ENCODE results near the gene VMP1. TPM values are rescaled to one million over a fixed set of nuclear protein-coding genes. Genes with fewer than 3 reads are reported as not detected.
"Not testable (repeated sequence)": the region's sequence is repeated elsewhere in the genome, so short reads cannot be mapped to it uniquely, and the experiment has no call there.

The VMP1 gene
- total RNA-seq, 1 donor from 2014 or later, result 203 TPM

DNA sequence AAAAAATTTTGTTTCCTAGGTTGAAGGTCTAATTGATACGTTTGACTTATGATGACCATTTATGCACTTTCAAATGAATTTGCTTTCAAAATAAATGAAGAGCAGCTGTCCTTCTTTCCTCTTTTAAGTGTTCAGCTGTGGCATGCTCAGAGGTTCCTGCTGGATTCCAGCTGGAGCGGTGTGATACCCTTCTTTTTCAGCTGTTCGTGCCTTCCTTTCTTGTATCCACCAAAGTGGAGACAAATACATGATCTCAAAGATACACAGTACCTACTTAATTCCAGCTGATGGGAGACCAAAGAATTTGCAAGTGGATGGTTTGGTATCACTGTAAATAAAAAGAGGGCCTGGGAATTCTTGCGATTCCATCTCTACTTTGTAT lies 134.4 kb downstream of the VMP1 start:
- not testable (repeated sequence) for DNase-seq

DNA sequence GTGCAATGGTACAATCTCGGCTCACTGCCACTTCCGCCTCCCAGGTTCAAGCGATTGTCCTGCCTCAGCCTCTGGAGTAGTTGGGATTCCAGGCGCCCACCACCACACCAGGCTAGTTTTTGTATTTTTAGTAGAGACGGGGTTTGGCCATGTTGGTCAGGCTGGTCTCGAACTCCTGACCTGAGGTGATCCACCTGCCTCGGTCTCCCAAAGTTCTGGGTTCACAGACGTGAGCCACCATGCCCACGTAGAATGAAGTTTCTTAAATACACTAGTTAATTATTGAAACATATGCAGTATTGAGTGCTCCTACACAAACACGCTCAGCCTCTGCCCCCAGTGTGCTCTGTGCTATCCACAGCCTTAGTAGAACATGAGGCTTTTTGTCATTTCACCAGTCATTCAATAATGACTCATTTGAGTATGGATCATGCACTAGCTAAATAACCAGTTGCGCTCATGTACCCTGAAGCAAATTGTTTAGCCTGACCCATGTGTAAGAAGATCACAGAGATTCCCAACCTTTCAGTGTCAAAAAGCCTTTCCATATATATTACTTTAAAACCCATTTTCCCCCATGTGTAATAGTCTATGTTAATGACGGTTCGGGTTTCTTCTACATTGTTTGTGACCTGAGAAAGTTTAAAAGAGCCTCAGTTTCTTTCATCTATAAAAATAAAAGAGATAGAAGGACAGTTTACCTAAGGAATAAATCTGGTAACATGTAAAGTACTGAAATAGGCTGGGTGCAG lies 135.6 kb downstream of the VMP1 start:
- DNase-seq, result no peak

DNA sequence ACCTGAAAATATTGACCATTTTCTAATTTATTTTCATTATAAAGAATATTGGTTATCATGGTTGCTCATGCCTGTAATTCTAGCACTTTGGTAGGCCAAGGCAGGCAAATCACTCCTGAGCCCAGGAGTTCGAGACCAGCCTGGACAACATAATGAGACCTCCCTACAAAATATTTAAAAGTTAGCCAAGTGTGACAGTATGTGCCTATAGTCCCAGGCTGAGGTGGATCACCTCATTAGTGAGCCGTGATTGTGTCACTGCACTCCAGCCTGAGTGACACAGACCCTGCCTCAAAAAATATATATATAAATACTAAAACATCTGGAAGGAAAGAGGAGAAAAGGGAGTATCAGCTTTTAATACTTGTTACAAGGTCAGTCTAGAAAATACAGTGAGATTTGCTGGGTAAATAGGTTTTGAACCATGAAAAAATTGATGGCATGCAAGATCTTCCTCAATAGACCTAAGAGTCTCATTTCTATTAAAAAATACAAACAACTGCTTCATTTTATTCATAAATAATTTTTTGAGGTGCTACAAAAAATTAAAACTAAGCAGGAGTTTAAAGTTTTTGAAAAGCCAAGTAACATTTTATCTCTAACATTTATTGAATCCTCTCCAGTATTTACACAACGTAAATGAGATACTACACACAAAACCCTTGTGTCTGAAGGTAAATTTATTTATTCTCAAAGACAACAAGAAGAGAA lies 137.6 kb downstream of the VMP1 start:
- DNase-seq, result no peak

DNA sequence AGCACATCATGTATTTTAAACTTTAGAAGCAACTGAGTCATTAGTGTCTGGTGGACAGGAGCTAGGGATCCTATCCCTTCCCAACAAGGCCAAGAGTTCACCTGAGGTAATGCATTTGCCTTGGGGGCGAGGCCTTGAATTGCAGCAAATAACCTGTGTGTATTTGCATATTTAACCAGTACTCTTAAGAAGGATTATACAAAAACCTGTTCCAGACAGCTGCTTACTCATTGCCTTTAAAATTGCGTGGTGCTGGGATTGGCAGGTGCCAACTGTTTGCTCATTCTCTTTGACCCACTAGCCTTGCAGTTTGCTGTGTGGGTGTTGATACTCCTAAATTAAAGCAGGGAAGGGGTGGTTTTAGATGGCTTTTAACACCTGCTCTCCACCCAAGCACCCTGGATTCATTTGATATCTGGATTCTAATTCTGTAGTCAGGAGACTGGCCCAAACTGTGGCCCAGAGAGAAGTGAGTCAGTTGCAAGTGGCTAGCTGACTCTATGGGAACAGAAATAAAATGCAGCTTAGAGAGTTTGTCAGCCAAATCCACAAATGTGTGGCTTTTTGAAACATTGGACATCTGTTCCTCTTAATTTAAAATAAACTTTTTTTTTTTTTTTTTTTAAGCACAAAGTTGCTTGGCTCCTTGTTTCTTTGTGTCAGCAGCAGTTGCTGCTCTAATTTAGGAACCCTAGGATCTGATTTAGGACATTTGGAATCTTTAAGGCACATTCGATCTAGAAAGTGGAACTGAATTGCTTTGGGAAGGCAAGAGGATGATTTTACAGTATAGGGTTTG lies 138.3 kb downstream of the VMP1 start:
- DNase-seq, result peak; percentile 76

GRCh38 chr17:59846394-59847165 lies 139.1 kb downstream of the VMP1 start:
- peak; percentile 53 for DNase-seq

DNA sequence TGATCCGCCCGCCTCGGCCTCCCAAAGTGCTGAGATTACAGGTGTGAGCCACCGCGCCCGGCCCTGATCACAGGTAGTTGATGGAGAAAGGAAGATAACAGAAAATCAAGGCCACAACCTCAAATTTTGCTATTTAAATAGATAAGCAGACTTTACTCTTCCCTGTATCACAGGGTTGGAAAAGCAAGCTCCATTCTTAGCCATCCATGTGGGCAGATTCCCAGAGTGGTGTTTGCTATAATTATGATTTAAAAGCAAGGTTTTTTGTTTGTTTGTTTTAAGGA lies 140.9 kb downstream of the VMP1 start:
- DNase-seq, result no peak

DNA sequence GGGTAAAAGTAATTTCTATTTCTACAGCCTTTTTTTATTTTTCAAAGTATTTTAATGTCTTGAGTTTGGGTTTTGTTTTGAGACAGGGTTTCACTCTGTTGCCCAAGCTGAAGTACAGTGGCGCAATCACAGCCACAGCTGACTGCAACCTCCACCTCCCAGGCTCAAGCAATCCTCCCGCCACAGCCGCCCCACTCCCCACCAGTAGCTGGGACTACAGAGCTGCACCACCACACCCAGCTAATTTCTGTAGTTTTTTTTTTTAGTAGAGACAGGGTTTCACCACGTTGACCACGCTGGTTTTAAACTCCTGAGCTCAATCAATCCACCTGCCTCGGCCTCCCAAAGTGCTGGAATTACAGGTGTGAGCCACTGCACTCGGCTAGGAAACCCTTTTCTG lies 141.3 kb downstream of the VMP1 start:
- DNase-seq, result no peak

DNA sequence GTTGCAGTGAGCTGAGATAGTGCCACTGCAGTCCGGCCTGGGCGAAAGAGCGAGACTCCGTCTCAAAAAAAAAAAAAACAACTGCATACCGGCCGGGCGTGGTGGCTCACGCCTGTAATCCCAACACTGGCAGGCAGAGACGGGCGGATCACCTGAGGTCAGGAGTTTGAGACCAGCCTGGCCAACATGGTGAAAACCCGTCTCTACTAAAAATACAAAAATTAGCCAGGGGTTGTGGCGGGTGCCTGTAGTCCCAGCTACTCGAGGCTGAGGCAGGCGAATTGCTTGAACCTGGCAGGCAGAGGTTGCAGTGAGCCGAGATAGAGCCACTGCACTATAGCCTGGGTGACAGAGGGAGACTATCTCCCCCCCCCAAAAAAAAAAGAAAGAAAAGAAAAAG lies 142.9 kb downstream of the VMP1 start:
- DNase-seq, result not testable (repeated sequence)

- peak; percentile 77 for DNase-seq
Measured at GRCh38 chr17:59851439-59852375, 144.3 kb downstream of the VMP1 start.

- DNase-seq, result not testable (repeated sequence)
Measured at GRCh38 chr17:59852847-59853167, 145.4 kb downstream of the VMP1 start.

GRCh38 chr17:59853168-59853918 lies 145.9 kb downstream of the VMP1 start:
- peak; percentile 20 for DNase-seq

DNA sequence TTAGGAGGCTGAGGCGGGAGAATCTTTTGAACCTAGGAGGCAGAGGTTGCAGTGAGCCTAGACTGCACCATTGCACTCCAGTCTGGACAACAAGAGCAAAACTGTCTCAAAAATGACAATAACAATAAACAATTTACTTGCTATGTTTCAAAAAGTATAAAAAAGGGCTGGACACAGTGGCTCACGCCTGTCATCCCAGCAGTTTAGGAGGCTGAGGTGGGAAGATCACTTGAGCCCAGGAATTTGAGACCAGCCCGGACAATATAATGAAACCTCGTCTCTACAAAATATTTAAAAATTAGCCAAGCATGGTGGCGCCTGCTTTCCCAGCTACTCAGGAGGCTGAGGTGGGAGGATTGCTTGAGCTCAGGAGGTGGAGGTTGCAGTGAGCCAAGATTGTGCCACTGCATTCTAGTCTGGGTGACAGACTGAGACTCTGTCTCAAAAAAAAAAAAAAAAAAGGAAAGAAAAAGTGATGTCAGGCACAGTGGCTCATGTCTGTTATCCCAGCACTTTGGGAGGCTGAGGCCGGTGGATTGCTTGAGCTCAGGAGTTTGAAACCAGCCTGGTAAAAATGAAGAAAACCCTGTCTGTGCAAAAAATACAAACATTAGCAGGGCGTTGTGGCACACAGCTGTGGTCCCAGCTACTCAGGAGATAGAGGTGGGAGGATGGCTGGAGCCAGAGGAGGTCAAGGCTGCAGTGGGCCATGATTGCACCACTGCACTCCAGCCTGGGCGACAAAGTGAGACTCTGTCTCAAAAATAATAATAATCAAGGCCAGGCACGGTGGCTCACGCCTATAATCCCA lies 146.7 kb downstream of the VMP1 start:
- DNase-seq, result not testable (repeated sequence)

DNA sequence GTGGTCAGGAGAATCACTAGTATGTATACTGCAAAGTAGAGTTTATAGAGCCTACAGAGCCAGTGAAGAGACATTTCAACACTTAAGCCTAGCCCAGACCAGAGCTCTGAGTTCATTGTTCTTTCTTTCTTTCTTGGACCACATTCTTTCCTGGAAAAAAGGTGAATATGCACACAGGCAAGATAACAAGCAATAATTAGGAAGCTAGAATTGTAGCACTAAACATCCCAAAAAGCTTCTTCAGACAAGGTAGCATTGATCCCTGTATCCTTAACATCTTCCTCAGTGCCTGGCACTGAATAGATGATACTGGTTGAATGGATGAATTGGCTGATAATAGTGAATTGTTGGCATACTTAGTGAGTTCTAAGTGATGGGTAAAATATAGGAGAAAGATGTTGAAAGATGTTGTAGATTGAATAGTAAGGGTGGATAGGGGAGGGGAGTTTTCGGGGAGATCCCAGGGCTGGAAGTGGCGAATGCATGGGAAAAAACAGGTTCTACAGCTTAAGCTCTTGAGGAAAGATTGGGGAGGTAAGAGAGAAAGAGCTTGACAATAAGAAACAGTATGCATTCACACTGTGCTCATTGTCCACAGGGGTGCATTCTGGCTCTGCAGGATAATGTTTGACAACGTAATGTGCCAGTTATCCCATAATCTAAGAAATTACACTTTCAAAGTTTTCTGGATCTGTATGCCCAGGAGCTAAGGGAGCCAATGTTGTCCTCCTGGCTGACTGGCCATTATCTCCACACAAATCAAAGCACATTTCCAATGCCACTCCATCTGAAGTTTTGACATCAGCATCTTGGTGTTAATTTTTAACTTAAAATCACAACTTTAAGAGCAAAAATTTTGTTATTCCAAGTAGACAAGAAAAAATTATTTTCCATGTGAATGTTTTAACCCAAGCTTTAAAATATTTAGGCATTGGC lies 149.7 kb downstream of the VMP1 start:
- no peak for DNase-seq

DNA sequence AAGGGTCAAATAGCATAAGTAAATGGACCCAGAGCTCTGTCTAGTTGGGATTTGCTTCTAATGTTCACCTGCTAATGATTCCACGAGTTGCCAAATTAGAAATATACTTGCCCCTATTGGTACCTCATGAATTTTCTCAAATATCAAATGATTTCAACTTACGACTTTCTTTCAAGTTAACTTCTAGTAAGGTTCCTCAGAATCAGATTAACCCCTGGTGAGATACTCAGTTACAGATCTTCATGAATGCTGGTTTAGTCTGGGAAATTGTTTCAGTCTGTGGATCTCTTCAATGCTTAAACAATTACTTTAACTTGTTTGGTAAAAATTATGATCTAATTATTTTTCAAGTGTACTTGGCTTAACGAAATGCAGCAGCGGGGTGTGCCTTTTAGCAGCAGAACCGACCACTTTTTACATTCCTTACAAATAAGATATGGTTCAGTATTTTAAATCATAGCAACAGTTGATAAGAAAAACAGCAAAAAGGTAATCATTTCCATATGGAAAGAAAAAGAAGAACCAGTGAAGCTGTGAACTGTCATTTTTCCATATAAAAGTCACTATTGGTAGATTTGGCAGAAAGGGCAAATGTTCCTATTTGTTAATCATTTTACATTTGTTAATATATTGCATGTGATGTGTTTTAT lies 150.8 kb downstream of the VMP1 start:
- peak; percentile 64 for DNase-seq

DNA sequence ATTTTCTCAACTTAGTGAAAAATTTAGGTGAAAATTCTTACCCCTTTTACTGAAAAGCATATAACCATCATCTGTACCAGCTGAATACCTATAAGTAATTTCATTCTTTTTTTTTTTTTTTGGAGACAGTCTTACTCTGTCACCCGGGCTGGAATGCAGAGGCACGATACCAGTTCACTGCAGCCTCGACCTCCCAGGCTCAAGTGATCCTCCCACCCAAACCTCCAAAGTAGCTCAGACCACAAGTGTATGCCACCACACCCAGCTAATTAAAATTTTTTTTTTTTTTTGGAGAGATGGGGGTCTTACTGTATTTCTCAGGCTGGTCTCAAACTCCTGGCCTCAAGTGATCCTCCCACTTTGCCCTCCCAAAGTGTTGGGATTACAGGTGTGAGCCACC lies 151.5 kb downstream of the VMP1 start:
- DNase-seq, result peak; percentile 41

GRCh38 chr17:59859444-59860025 lies 152.1 kb downstream of the VMP1 start:
- peak; percentile 73 for DNase-seq

GRCh38 chr17:59863616-59864015 lies 156.2 kb downstream of the VMP1 start:
- DNase-seq, result peak; percentile 23

DNA sequence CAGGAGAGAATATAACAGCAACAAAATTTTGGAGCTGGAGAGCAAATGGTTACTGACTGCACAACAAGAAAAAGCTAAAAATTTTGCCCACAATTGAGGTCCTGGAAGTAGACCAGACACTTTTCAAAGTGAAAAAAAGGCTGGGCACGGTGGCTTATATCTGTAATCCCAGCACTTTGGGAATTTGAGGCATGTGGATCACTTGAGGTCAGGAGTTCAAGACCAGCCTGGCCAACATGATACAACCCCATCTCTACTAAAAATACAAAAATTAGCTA lies 162.4 kb downstream of the VMP1 start:
- no peak for DNase-seq

Data from skin of body (tissue), 2 donors.